HG02642 (cell line): Measurements from ENCODE around the gene USHBP1.

Experiments used
- ATAC-seq: cut with Tn5 transposase; IDR thresholded peaks from one replicate; pipeline ENCODE4 v1.9.1; 2021; ENCODE audit warnings: mild to moderate bottlenecking; ENCODE audit not compliant: unreplicated experiment, poor library complexity

USHBP1 gene

GRCh38 chr19:17242431-17243208, 21.9 kb downstream of the USHBP1 start:
- ATAC-seq = no peak

GRCh38 chr19:17240826-17241399, 23.6 kb downstream of the USHBP1 start:
- no peak for ATAC-seq

DNA sequence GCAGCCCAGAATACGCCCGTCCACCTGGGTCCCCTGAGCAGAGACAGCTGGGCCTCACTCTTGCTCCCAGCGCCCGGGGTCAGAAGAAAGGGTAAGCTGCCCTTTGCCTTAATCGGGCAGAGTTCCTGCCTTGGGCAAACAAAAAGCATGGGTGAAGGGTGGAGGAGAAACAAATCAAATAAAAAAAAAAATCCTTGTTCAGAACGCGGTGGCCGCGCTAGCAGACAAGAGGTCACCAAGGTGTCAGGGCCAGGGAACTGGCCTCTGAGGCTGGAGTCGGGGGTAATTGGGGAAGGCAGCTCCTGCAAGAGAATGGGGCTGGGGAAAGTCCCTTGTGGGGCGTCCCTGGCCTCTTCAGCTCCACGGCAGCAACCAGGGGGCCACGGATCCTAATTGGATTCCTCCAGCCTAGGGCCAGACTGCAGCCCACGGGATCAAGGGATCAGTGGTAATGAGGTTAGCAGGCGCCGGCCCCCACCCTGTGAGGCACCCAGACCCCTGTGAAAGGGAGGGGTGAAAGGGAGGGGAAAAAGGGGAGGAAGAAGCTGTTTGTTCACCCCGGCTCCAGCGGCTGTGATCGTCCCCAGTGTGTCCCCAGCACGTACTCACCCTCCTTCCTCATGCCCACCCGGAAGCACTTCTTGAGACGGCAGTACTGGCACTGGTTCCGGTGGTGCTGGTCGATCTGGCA, 24.3 kb downstream of the USHBP1 start:
- ATAC-seq = no peak

DNA sequence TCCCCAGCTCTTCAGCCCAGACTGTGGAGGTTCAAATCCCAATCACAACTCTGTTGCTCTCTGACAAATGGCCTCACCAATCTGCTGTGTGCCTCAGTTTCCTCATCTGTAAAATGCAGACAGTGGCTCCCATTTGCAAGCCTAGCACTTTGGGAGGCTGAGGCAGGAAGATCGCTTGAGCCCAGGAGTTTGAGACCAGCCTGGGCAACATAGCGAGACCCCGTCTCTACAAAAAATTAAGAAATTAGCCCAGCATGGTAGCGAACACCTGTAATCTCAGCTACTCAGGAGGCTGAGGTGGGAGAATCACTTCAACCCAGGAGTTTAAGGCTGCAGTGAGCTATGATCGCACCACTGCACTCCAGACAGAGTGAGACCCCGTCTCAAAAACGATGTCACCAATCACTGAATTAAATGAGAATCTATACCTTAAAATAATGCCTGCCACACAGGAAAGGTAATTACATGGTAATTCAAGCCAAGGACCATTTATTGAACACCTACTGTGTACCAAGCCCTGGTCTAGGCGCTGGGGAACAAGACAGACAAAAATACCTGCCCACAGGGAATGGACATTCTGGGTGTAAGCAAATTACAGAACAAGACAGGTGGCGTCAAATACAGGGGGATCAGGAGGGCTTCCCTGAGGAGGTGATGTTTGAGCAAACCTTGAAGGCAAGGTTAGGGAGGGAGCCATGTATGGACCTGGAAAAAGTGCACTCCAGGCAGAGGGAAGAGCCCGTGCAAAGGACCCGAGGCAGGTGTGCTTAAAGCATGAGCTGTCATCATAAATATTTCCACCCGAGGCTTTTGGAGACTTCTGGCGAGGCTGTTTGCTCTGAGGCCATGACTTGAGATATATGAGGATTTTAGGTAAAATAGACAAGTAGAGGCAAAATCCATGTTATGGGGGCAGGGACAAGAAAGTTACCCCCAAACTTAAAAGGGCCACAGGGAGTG, 26.5 kb downstream of the USHBP1 start:
- no peak for ATAC-seq

DNA sequence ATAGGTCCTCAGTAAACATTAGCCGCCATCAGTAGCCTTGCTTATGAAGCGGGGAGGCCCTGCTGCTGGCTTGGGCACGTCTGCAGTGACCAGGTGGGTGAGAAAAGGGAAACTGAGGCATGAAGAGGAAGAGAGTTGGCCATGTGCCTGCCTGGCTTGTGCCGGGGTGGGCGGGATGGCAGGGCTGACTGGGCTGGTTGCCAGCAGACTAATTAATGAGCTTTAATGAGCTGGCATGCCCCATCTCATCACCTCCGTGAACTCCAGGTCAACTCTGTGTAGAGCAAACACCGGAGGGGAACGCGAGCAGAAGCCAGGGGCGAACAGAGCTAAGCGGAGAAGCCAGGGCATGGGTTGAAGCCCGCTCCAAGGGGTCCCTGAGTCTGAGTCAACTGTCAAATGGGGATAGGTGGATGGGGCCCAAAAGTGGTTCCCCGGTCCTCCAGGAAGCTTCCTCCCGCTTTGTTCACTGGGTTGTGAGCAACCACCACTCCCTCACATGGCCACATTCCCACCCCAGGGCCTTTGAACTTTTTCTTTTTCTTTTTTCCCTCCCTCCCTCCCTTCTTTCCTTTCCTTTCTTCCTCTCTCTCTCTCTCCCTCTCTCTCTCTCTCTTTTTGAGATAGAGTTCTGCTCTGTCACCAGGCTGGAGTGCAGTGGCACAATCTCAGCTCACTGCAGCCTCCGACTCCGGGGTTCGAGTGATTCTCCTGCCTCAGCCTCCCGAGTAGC, 27.6 kb downstream of the USHBP1 start:
- ATAC-seq = no peak

DNA sequence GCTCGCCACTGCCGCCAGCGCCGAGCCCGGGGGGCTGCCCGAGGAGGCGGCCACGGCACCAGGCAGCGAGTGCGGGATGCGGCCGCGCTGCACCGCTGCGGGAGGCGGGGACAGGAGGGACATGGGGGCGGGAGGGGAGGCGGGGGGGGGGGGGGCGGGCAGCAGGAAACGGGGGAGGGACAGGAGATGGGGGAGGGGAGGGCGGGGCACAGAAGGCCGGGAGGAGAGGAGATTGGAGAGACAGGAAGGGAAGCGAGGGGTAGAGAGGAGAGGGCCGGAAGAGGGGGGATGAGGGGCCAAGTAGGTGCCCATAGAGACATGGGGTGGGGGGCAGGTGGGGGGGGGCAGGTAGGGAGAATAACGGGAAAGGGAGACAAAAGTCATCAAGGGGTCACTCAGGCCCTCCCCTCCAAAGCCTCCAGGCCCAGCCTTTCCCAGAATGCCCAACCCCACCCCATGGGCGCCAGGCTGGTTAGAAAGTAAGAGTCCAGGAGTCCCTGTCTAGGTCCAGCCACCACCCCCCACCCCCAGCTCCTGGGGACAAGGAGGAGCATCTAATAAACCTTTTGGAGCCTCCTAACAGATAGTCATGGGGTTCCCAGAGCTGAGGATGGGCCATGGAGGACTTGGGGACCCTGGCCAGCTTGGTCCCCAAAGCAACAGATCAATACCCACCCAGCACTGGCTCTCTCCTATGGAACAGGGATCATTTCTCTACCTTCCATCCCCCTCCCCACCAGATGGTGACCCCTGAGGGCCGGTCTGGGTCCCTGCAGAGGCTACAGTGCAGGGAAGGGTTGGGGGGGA, 28.4 kb downstream of the USHBP1 start:
- no peak for ATAC-seq

GRCh38 chr19:17235300-17235970, 29.1 kb downstream of the USHBP1 start:
- peak; percentile 70 for ATAC-seq

DNA sequence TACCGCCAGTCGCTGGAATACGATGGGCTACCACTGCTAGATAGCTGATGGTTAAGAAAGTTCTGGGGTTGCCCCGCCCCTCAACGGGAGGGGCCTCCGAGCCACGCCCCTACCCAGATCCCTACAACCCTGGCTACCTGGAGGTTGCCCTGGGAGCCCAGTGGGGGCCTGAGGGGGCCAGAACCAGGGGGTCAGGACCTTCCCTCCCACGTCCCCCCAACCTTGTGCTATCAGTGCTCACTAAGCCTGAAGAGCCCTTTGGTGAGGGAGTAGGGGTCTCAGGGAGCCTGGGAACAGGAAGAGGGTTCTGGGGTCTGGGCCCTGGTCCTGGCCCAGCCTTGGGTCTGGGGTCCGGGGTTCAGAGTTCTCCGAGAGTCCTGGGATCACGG, 29.6 kb downstream of the USHBP1 start:
- peak; percentile 41 for ATAC-seq

GRCh38 chr19:17232258-17232657, 32.3 kb downstream of the USHBP1 start:
- ATAC-seq = no peak

DNA sequence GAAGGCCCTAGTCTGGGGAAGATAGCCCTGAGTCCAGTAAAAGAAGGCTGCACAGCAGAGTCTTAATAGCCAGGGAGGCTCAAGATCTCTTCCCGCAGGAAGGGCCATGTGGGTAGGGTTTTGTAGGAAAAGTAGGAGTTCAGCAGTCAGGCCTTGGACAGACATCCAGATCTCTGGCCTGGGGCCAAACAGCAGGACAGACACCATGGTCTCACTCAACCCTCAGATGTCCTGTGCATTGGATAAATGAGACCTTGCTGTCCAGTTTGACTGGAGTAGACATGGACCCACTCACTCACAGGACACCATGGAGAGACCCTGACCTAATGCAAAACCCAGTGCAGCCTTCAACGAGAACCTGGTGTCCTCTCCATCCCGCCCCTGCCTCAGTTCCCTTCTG, 34.7 kb downstream of the USHBP1 start:
- no peak for ATAC-seq

DNA sequence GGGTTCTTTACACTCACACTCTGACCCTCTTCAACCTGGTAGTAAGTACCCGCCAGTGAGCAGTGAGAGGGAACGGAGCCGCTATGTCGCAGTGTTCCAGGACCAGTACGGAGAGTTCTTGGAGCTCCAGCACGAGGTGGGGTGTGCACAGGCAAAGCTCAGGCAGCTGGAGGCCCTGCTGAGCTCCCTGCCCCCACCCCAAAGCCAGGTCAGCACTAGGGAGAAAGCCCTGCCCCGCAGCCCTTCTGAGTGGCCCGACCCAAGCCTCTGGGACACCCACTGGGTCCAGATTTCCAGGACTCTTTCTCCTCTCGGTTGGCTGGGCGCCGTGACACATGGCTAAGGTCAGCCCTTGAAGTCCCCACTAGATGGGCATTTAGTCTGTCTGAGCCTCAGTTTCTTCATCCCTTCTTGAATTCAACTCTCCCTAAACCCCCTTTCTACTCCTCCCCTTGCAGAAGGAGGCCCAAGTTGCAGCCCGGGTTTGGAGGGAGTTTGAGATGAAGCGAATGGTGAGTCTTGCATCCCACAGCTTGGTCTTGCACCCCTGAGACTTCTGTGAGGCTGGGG, 36.7 kb downstream of the USHBP1 start:
- no peak for ATAC-seq

- peak; percentile 92 for ATAC-seq
Observed at GRCh38 chr19:17226002-17226933, 38.3 kb downstream of the USHBP1 start, which contains the start of gene OCEL1. Gene OCEL1 (plus strand): TSS chr19:17226226. CDS start chr19:17226248, 22 bp downstream.

DNA sequence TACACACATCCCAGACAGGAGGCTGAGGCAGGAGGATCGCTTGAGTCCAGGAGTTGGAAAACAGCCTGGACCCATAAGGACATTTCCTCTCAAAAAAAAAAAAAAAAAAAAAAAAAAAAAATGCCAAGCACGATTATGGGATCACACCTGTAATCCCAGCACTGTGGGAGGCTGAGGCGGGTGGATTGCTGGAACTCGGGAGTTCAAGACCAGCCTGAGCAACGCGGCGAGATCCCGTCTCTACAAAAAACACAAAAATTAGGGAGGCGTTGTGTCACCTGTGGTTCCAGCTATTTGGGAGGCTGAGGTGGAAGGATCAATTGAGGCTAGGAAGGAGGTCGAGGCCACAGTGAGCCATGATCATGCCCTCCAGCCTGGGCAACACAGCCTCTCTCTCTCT, 39.5 kb downstream of the USHBP1 start:
- ATAC-seq = no peak

DNA sequence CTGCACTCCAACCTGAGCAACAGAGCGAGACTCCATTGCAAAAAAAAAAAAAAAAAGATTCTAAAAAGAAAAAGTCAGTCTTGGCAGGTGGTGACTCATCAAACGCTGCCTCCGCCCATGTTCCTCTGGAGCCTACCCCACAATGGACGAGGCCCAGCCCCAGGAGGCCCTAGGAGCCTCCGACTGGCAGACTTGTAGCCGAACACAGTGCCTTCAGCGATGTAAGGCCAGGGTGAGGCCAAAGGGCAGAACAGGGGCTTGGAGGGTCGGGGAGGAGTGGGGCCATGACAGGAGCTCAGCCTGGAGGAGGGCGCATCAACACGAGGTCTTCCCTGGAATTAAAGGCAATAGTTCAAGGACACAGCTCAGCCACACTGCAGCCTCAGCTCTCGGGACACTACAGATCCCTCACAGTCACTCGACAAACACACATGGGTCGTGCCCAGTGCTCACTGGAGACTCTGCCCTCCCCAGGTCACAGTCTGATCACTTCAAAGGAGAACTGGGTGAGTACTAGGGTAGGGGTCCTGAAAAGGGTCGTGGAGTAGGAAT, 44.3 kb downstream of the USHBP1 start:
- no peak for ATAC-seq

DNA sequence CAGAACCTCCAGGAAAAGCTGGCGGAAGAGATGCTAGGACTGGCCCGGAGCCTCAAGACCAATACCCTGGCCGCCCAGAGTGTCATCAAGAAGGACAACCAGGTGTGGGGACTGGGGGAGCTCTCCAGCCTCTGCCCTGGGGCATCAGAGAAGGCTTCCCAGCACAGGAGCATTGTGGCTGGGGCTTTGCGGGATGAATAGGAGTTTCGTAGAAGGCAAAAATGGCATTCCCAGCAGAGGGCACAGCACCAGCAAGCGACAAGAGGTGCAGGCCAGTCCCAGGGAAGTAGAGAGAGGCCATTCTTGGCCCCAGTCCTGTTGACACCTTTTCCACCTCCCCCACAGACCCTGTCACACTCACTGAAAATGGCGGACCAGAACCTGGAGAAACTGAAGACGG, 45.3 kb downstream of the USHBP1 start:
- ATAC-seq = no peak

GRCh38 chr19:17216058-17216670, 48.4 kb downstream of the USHBP1 start:
- no peak for ATAC-seq
